ENCODE measurements around the gene TRMT10C.

- TF ChIP-seq CTCF (IDR thresholded peaks at IDR 0.05) (no peak), POLR2AphosphoS5 (IDR thresholded peaks at IDR 0.05; ENCODE audit: insufficient read depth in 1 of 2, low read depth in 1 of 2) (peak in 1 of 2 donors; percentile 2), POLR2A (IDR thresholded peaks at IDR 0.05) (no peak)
Observed at GRCh38 chr3:101513419-101513986, 48.2 kb upstream of the TRMT10C start.

Data from vagina (tissue), 2 donors.